K562 (cell line): Measurements from ENCODE around the gene TLX3. TPM values are rescaled to one million over a fixed set of nuclear protein-coding genes. Genes with fewer than 3 reads are reported as not detected.

Experiments used
- ATAC-seq: fragments of 200-7000 bp; cut with Tn5 transposase; 3 replicates; pipeline ENCODE4 v1.9.1; 2020; ENCODE audit warnings: moderate library complexity
- BruUV-seq: library from RNA; stranded (reverse); fragments of 400-500 nt; replicated peaks from 2 replicates; lab custom pipeline; 2021; lab: Mats Ljungman, UMichigan
- CTCF ChIA-PET: fragments of 300-600 bp; formaldehyde crosslinking; extraction: SDS; loops from one replicate; lab custom pipeline; 2021; ENCODE audit warnings: low intra/inter-chr PET ratio; lab: Yijun Ruan, JAX
- POLR2A ChIA-PET: fragments of 300-600, 350-650 bp; sonication (Branson Sonifier 250); formaldehyde crosslinking; extraction: SDS; loops from one replicate; lab custom pipeline; 2021; ENCODE audit warnings: antibody characterized with exemption, inconsistent platforms; lab: Yijun Ruan, JAX
- DNase-seq, 4 experiments: peaks; one replicate each; pipeline versions ENCODE4 v3.0.0 to v3.0.0-alpha.2; 2011 to 2018; ENCODE audit warnings: low spot score in 3 of 4, mixed read lengths in 3 of 4; ENCODE audit errors: extremely low read depth in 1 of 4
- FAIRE-seq: peaks from 2 replicates; lab custom pipeline; 2011; peaks lifted over from hg19 to GRCh38; lab: Jason Lieb, UNC
- H2AFZ ChIP-seq: 2 replicates; pipeline ENCODE4 v1.6.0; 2011; ENCODE audit warnings: low read depth, low read length, control low read depth, inconsistent platforms
- H3K27ac ChIP-seq: fragments of 200-600 bp; 3 replicates; pipeline ENCODE4 v1.8.0; 2011; ENCODE audit warnings: low read depth, mild to moderate bottlenecking, control low read depth, inconsistent platforms, low read length, moderate library complexity, mixed read lengths; ENCODE audit errors: extremely low read depth
- H3K27me3 ChIP-seq, 2 experiments: fragments of 300-600 bp in 1 of 2; 2 replicates in 1 of 2; 3 replicates in 1 of 2; pipeline versions ENCODE4 v1.6.0 to v1.8.0; 2011; ENCODE audit warnings: inconsistent platforms in 2 of 2, low read length in 2 of 2, mild to moderate bottlenecking in 1 of 2, mixed read lengths in 1 of 2, moderate library complexity in 1 of 2; ENCODE audit not compliant: control insufficient read depth in 2 of 2, insufficient read depth in 2 of 2
- H3K36me3 ChIP-seq: fragments of 300-600 bp; 3 replicates; pipeline ENCODE4 v1.8.0; 2011; ENCODE audit warnings: mild to moderate bottlenecking, low read length, inconsistent platforms; ENCODE audit not compliant: control insufficient read depth, insufficient read depth
- H3K4me1 ChIP-seq, 2 experiments: fragments of 200-600 bp in 1 of 2; replicated peaks in 1 of 2; 2 replicates in 1 of 2; 3 replicates in 1 of 2; pipeline versions ENCODE4 v1.5.1 to v1.8.0; 2011; ENCODE audit warnings: inconsistent platforms in 2 of 2, low read length in 2 of 2, mild to moderate bottlenecking in 1 of 2, mixed read lengths in 1 of 2, moderate library complexity in 1 of 2; ENCODE audit not compliant: control insufficient read depth in 2 of 2, insufficient read depth in 2 of 2
- H3K4me2 ChIP-seq: 2 replicates; pipeline ENCODE4 v1.6.1; 2011; ENCODE audit warnings: low read length, control low read depth, inconsistent platforms, mixed read lengths; ENCODE audit not compliant: insufficient read depth
- H3K4me3 ChIP-seq: fragments of 200-600 bp; sonication (generic), shearing (Covaris generic); 2 replicates; pipeline ENCODE4 v1.5.1; 2016; ENCODE audit warnings: control low read depth, inconsistent platforms
- H3K79me2 ChIP-seq: fragments of 200-600 bp; 3 replicates; pipeline ENCODE4 v1.8.0; 2011; ENCODE audit warnings: low read length, inconsistent platforms; ENCODE audit not compliant: control insufficient read depth, insufficient read depth
- H3K9ac ChIP-seq, 2 experiments: 2 replicates each; pipeline versions ENCODE4 v1.6.0 to v1.6.1; 2011; ENCODE audit warnings: low read depth in 2 of 2, low read length in 2 of 2, control low read depth in 1 of 2, inconsistent platforms in 1 of 2, mild to moderate bottlenecking in 1 of 2, mixed read lengths in 1 of 2; ENCODE audit not compliant: insufficient read depth in 1 of 2
- H3K9me1 ChIP-seq: one replicate; pipeline ENCODE4 v1.6.0; 2011; ENCODE audit warnings: inconsistent platforms, mild to moderate bottlenecking, low read length, moderate library complexity; ENCODE audit not compliant: control insufficient read depth, insufficient read depth
- H3K9me3 ChIP-seq: replicated peaks from 2 replicates; pipeline ENCODE4 v1.5.1; 2011; ENCODE audit warnings: low read depth, low read length, inconsistent platforms; ENCODE audit not compliant: control insufficient read depth, insufficient read depth
- H4K20me1 ChIP-seq: replicated peaks from 2 replicates; pipeline ENCODE4 v1.6.1; 2011; ENCODE audit warnings: low read length, inconsistent platforms, mixed read lengths; ENCODE audit not compliant: control insufficient read depth, insufficient read depth
- BACH1 ChIP-seq: fragments of 200-800 bp; sonication (Bioruptor generic); IDR thresholded peaks from 2 replicates; pipeline ENCODE4 v1.6.1; 2016; ENCODE audit warnings: missing genetic modification characterization, missing compliant biosample characterization
- CREM ChIP-seq: IDR thresholded peaks from 2 replicates; pipeline ENCODE4 v1.6.1; 2014; ENCODE audit warnings: antibody characterized with exemption, low read depth
- FOXK2 ChIP-seq, 2 experiments: fragments of 450-650 bp; IDR thresholded peaks in 1 of 2; conservative IDR thresholded peaks in 1 of 2; 2 replicates each; pipeline ENCODE4 v1.6.1; 2016; ENCODE audit warnings: low read depth in 2 of 2, mild to moderate bottlenecking in 1 of 2
- GTF2E2 ChIP-seq: fragments of 200-800 bp; sonication (Bioruptor generic); IDR thresholded peaks from 2 replicates; pipeline ENCODE4 v1.6.1; 2016; ENCODE audit warnings: missing genetic modification characterization, missing compliant biosample characterization
- HCFC1 ChIP-seq: IDR thresholded peaks from 2 replicates; pipeline ENCODE4 v1.6.1; 2012; ENCODE audit warnings: low read depth, low read length, improper control_type of control experiment
- HIVEP1 ChIP-seq: fragments of 250-450 bp; sonication (Bioruptor Pico); IDR thresholded peaks from 2 replicates; pipeline ENCODE4 v1.4.0; 2020; ENCODE audit warnings: mild to moderate bottlenecking
- HNRNPUL1 ChIP-seq: fragments of 200-400 bp; formaldehyde crosslinking; IDR thresholded peaks from 2 replicates; pipeline ENCODE4 v1.6.1; 2017; ENCODE audit warnings: low read length
- PHF21A ChIP-seq: fragments of 450-650 bp; IDR thresholded peaks from 2 replicates; pipeline ENCODE4 v1.6.1; 2017; ENCODE audit warnings: low read depth, borderline replicate concordance
- PYGO2 ChIP-seq: fragments of 450-650 bp; IDR thresholded peaks from 2 replicates; pipeline ENCODE4 v1.6.1; 2016; ENCODE audit warnings: mild to moderate bottlenecking, missing genetic modification characterization, moderate library complexity, missing compliant biosample characterization
- SMC3 ChIP-seq: conservative IDR thresholded peaks from 2 replicates; pipeline ENCODE4 v1.6.1; 2011; ENCODE audit warnings: low read depth, low read length, improper control_type of control experiment; ENCODE audit not compliant: insufficient read depth
- TCF7L2 ChIP-seq: fragments of 150-350 bp; IDR thresholded peaks from 2 replicates; pipeline ENCODE4 v1.6.1; 2016; ENCODE audit warnings: low read depth, mild to moderate bottlenecking, low read length, moderate library complexity
- TGIF2 ChIP-seq: sonication (generic); formaldehyde crosslinking; IDR thresholded peaks from 2 replicates; pipeline ENCODE4 v1.8.1; 2022; ENCODE audit warnings: mild to moderate bottlenecking, missing genetic modification reagents, moderate library complexity
- ZFPM2 ChIP-seq: fragments of 250-450 bp; sonication (Bioruptor Pico); IDR thresholded peaks from 2 replicates; pipeline ENCODE4 v1.5.1; 2022; ENCODE audit warnings: mild to moderate bottlenecking
- ZNF184 ChIP-seq: sonication (generic); formaldehyde crosslinking; IDR thresholded peaks from 2 replicates; pipeline ENCODE4 v1.5.0; 2020; ENCODE audit warnings: missing genetic modification reagents
- ZNF695 ChIP-seq: fragments of 450-650 bp; formaldehyde crosslinking; IDR thresholded peaks from 2 replicates; pipeline ENCODE4 v1.4.0; 2020; ENCODE audit warnings: mild to moderate bottlenecking, moderate library complexity
- WGBS: fragments of 100-300 bp; shearing (Covaris generic); methylation state at CpG from one replicate; pipeline ENCODE4 v1.1.6; 2016; ENCODE audit warnings: low coverage, mixed read lengths; ENCODE audit not compliant: insufficient coverage; ENCODE audit errors: missing lambda C conversion rate; 5-methylcytosine and 5-hydroxymethylcytosine counted together
- in situ Hi-C: fragments of 300-500 bp; cut with MboI; formaldehyde crosslinking; loops from 4 replicates; pipeline ENCODE4 v1.15.0; 2018; ENCODE audit warnings: inconsistent platforms, mixed read lengths
- intact Hi-C: fragments of 100-400 bp; cut with micrococcal nuclease; formaldehyde crosslinking; loops from 2 replicates; pipeline ENCODE4 v1.14.2; 2022
- polyA plus RNA-seq, 8 experiments: library from polyadenylated mRNA; depleted of rRNA in 4 of 8; stranded (reverse) in 5 of 8; unstranded in 3 of 8; fragments of >200 nt; fragmentation: Nextera tagmentation in 2 of 8; fragmentation: Illumina TruSeq in 1 of 8; extraction: Ambion mirVana in 2 of 8; extraction: Trizol in 1 of 8; gene quantifications; 2 replicates each; pipeline versions ENCODE4 v1.2.1 to v1.2.3, GENCODE V29; 2011 to 2014; ENCODE audit warnings: inconsistent platforms in 1 of 8, missing spikeins in 1 of 8
- total RNA-seq, 7 experiments: library from RNA; depleted of rRNA in 6 of 7; stranded (reverse); fragments of >200 nt in 6 of 7; fragmentation: Illumina TruSeq in 2 of 7; extraction: Trizol in 2 of 7; gene quantifications; 2 replicates each; pipeline versions ENCODE4 v1.2.1 to v1.2.3, GENCODE V29; 2011 to 2021; ENCODE audit warnings: low replicate concordance in 1 of 7
- TF ChIP-seq, protein P1 (sequence below): IDR thresholded peaks from 3 replicates; pipeline ENCODE4 v1.6.1; 2011; ENCODE audit warnings: borderline replicate concordance, mild to moderate bottlenecking, moderate library complexity; ENCODE audit not compliant: insufficient read length; ENCODE audit errors: extremely low read depth
- TF ChIP-seq, protein P2 (sequence below): fragments of 250-450 bp; sonication (Bioruptor Pico); IDR thresholded peaks from 2 replicates; pipeline ENCODE4 v1.8.0; 2022; ENCODE audit warnings: inconsistent platforms, mild to moderate bottlenecking, moderate library complexity, borderline replicate concordance

Gene TLX3
- total and polyA plus RNA-seq, 9 of the 15 experiments (the other 6 are each of a cell fraction or from before 2014, with no cell fraction given) = not detected

DNA sequence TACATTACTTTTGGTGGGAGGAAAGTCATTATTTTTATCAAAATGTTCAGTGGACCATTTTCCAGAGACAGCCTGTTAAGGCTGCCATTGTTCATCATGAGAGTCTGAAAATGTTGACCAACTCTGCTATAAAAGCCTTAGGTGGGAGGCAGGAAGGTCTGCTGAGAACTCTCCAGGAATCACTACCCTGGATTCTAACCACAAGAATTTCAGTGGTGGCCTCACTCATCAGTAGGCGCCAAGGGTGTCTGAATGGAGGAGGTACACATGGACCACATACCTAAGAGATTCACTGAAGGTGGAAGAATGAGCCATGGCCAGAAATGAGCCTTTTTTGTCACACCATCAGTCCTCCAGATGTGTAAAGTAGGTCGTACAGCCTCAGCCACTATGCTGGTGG is 21.0 kb upstream of the TLX3 start (continued):
- TF ChIP-seq, protein P1, sequence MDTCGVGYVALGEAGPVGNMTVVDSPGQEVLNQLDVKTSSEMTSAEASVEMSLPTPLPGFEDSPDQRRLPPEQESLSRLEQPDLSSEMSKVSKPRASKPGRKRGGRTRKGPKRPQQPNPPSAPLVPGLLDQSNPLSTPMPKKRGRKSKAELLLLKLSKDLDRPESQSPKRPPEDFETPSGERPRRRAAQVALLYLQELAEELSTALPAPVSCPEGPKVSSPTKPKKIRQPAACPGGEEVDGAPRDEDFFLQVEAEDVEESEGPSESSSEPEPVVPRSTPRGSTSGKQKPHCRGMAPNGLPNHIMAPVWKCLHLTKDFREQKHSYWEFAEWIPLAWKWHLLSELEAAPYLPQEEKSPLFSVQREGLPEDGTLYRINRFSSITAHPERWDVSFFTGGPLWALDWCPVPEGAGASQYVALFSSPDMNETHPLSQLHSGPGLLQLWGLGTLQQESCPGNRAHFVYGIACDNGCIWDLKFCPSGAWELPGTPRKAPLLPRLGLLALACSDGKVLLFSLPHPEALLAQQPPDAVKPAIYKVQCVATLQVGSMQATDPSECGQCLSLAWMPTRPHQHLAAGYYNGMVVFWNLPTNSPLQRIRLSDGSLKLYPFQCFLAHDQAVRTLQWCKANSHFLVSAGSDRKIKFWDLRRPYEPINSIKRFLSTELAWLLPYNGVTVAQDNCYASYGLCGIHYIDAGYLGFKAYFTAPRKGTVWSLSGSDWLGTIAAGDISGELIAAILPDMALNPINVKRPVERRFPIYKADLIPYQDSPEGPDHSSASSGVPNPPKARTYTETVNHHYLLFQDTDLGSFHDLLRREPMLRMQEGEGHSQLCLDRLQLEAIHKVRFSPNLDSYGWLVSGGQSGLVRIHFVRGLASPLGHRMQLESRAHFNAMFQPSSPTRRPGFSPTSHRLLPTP = no peak
- TF ChIP-seq HCFC1 = no peak
- no peak for TF ChIP-seq ZNF695 (CRISPR knock-in tag)
- no peak for TF ChIP-seq PHF21A
- no peak for TF ChIP-seq BACH1 (tag)

DNA sequence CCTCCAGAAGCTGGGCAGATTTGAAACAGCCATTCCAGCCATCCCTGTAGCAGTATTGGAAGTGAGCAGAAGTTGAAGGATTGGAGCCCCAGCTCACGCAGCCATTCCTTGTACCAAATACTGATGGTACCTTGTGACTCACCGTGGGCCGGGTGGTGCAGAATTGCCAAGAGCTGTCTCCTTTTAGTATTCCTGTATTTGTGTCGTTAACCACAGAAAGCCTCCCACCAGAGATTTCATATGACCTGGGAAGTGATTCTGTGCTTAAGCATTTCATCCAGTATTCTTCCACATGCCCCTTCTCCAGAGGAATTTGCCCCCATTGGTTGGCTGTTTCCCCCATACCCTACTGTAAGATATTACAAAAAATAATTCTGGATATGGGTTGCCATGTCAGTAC is 17.7 kb upstream of the TLX3 start:
- 0% methylated on average over 4 of the region's 4 CpGs for WGBS
- POLR2A ChIA-PET = no interaction called here
- Histone ChIP-seq H3K36me3 (no peaks in the 10 kb centered on the region), H3K27ac (no peak overlapping the region), H3K9me1 (no peaks in the 10 kb centered on the region), H3K79me2 (no peaks in the 10 kb centered on the region), H3K4me3 (no peak overlapping the region), H3K9ac (no peak overlapping the region), H3K27me3 (0 out of 5 replicates have a peak, but pooled peaks cover 0 to 4% of the 10 kb centered on the region in 2 experiments), H2AFZ (no peak overlapping the region)
- no TSS peak for BruUV-seq
- intact Hi-C loops = no loop called here
- CTCF ChIA-PET = no interaction called here
- no peak for TF ChIP-seq TGIF2
- no peak for TF ChIP-seq FOXK2 (conservative IDR thresholded peaks at IDR 0.05 in 1 of 2, IDR thresholded peaks at IDR 0.05 in 1 of 2; ENCODE audit: low read depth in 2 of 2)
- TF ChIP-seq, protein P2, sequence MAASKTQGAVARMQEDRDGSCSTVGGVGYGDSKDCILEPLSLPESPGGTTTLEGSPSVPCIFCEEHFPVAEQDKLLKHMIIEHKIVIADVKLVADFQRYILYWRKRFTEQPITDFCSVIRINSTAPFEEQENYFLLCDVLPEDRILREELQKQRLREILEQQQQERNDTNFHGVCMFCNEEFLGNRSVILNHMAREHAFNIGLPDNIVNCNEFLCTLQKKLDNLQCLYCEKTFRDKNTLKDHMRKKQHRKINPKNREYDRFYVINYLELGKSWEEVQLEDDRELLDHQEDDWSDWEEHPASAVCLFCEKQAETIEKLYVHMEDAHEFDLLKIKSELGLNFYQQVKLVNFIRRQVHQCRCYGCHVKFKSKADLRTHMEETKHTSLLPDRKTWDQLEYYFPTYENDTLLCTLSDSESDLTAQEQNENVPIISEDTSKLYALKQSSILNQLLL (CRISPR knock-in tag) = no peak
- TF ChIP-seq SMC3 = no peak
- no peak for TF ChIP-seq ZFPM2 (CRISPR knock-in tag)
- no peak for TF ChIP-seq TCF7L2
- no peak for TF ChIP-seq HNRNPUL1
- TF ChIP-seq ZNF184 (CRISPR knock-in tag) = no peak
- TF ChIP-seq GTF2E2 (tag) = no peak
- TF ChIP-seq CREM = no peak
- no peak for TF ChIP-seq HIVEP1
- TF ChIP-seq PYGO2 (tag) = no peak
- TF ChIP-seq ZNF695 (CRISPR knock-in tag) = no peak
- TF ChIP-seq, all 486 proteins: peak for 0
- FAIRE-seq = no peak
- Histone ChIP-seq H3K9me3 (no peaks in the 10 kb centered on the region), H3K4me1 (no peaks in the 10 kb centered on the region), H3K4me2 (no peak overlapping the region), H4K20me1 (no peaks in the 10 kb centered on the region; the same call in 1 of the 2 replicates)
- ATAC-seq = no peak
- in situ Hi-C loops = no loop called here
- no peak for DNase-seq
